HCT116 (cell line): ENCODE results near the gene ANXA5.

Experiments
- CTCF ChIP-seq, 3 experiments: fragments of 200-600 bp in 1 of 3; sonication (generic) in 1 of 3; IDR thresholded peaks in 2 of 3; conservative IDR thresholded peaks in 1 of 3; 2 replicates each; pipeline ENCODE4 v1.5.1; 2012 to 2017; ENCODE audit warnings: low read depth in 2 of 3, low read length in 2 of 3, antibody characterized with exemption in 1 of 3, borderline replicate concordance in 1 of 3, control low read depth in 1 of 3, mild to moderate bottlenecking in 1 of 3, mixed read lengths in 1 of 3, mixed run types in 1 of 3, moderate library complexity in 1 of 3; ENCODE audit not compliant: insufficient read depth in 1 of 3
- MAX ChIP-seq: IDR thresholded peaks from 2 replicates; pipeline ENCODE4 v1.6.1; 2012
- POLR2AphosphoS5 ChIP-seq: IDR thresholded peaks from 2 replicates; pipeline ENCODE4 v1.6.1; 2011; ENCODE audit warnings: mild to moderate bottlenecking, low read depth, low read length, moderate library complexity

- TF ChIP-seq CTCF (IDR thresholded peaks at IDR 0.05 in 2 of 3, conservative IDR thresholded peaks at IDR 0.05 in 1 of 3; ENCODE audit: borderline replicate concordance in 1 of 3, insufficient read depth in 1 of 3, low read depth in 2 of 3, low read length in 2 of 3) (no peak), MAX (no peak), POLR2AphosphoS5 (no peak)
Observed at GRCh38 chr4:121741751-121742150, 45.0 kb upstream of the ANXA5 start.
